Activated gamma-delta T cell treated with Interleukin-2 at 50 U/mL for 16 hours (primary cell): Measurements from ENCODE around the gene UBE2G2.

Source experiments
- DNase-seq: peaks from one replicate; pipeline ENCODE4 v3.0.0-alpha.2; 2020

UBE2G2 gene

GRCh38 chr21:44742418-44743153 is 59.0 kb downstream of the UBE2G2 start:
- no peak for DNase-seq

DNA sequence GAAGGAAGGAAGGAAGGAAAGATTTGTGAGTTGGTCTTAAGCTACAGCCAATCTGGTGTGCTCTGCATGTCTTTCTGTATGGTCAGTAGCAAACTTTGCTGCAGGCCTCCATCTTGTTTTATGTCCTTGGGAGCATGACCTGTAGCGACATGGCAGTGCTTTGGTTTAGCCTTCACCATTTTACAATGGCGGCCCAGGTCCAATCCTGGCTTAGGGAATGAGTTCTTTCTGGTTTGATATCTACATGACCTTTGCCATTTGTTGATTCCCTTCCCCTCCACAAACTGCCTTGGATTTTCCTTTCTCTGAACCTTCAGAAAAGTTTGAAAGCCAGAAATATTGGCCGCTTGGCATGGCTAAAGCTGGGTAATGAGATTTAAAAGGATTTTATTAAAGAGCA is 59.7 kb downstream of the UBE2G2 start:
- DNase-seq: no peak

GRCh38 chr21:44740742-44741141 is 60.9 kb downstream of the UBE2G2 start:
- no peak for DNase-seq

- DNase-seq: no peak
Measured at GRCh38 chr21:44739316-44739715, 62.3 kb downstream of the UBE2G2 start.

GRCh38 chr21:44738621-44739020 is 63.0 kb downstream of the UBE2G2 start:
- no peak for DNase-seq

- DNase-seq: no peak
Measured at GRCh38 chr21:44737706-44738354, 63.8 kb downstream of the UBE2G2 start.

GRCh38 chr21:44736291-44737004 is 65.2 kb downstream of the UBE2G2 start:
- no peak for DNase-seq

GRCh38 chr21:44735821-44736220 is 65.8 kb downstream of the UBE2G2 start:
- DNase-seq: no peak

DNA sequence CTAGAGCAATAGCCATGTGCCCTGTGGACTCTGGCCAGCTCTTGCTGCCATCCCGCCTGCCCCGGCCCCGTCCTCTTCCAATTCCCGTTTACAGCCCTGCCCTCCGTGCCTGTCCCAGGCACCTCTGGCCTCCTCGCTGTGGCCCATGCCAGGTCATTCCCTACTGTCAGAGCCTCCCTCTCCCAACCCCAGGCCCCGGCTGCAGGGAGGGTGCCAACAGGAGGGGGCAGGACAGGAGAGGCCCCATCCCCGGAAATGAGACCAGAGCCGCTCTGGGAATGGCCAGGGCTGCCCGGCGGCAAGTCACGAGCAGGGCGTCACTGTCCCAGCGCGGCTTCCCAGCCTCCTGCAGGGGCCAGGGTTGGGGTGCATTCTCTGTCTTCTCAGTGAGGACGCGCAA is 66.8 kb downstream of the UBE2G2 start:
- no peak for DNase-seq

DNA sequence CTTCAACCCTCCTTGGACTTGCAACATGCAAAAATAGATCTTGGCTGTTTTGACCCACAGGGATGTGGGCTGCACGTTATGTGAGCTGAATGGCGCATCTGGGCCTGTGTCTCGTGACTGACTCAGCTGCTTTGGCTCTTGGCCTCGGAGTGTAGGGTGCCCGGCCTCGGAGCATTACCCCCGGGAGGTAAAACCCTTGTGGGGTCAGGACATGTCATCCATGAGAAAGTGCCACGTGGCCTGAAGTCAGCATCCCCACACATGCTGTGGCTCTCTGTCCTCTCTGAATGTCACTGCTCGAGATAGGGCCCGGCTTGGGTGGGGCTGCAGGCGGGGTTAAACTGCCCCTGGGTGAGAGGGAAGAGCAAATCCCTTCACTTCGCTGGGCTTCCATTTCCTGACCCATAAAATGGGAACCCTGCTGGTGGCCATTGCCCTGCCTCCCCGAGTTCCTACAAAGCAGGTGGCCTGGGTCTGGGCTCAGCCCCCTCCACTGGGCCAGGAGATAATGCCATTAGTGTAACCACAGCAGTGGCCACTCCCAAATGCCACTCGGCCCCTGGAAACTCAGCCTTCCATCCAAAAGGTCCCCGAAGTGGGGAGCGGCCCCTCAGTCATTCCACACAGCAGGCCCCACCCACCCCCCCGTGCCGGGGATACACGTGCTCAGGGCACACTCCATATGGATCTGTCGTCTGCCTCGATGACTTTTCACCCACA is 67.4 kb downstream of the UBE2G2 start:
- DNase-seq: no peak

- DNase-seq: no peak
Measured at GRCh38 chr21:44732956-44733355, 68.7 kb downstream of the UBE2G2 start.

GRCh38 chr21:44732263-44732662 is 69.4 kb downstream of the UBE2G2 start:
- no peak for DNase-seq

DNA sequence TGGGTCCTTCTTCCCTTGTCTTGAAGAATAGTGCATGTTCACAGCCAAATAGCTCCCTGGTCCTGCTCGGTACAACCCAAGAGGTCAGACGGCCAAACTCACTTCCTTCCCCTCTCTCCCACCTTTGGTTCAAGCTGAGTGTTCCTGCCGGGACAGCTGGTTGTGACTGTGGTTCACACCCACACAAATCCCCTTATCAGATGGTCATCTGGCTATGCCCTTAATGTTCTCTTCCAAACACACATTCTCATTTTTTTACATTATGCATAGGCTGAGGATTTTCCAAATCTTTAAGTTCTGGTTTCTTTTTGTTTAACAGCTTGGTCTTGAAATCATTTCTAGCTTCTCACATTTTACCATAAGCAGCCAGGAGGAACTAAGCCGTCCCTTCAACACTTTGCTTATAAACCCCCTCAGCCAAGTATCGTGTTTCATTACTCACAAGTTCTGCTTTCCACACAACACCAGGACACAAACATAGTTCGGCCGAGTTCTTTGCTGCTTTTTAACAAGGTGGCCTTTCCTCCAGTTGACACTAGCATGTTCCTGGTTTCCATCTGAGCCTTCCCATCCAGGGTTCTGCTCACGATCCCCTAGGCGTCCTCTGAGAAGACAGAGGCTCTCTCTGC is 70.6 kb downstream of the UBE2G2 start:
- DNase-seq: no peak

GRCh38 chr21:44730028-44730395 is 71.6 kb downstream of the UBE2G2 start:
- no peak for DNase-seq

GRCh38 chr21:44729336-44730027 is 72.1 kb downstream of the UBE2G2 start:
- no peak for DNase-seq

DNA sequence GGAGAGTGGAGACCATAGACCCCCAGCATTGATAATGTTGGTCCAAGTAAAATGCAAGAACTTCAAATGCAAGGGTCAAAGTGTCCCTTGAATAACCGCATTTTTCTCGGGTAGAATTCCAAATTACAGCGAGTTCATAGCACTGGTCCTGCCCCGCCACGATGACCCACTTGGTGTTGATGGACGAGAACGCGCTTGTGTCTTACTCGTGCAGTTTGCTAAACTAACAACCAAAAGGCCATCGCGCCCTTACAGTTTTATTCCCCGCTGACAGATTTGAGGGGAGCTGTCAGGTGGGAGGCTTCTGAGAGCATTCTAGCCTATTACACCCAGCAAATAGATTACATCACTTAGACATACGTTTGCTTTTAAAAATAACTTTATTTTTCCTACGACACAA is 72.9 kb downstream of the UBE2G2 start:
- no peak for DNase-seq

GRCh38 chr21:44727757-44728156 is 73.9 kb downstream of the UBE2G2 start:
- DNase-seq: no peak

DNA sequence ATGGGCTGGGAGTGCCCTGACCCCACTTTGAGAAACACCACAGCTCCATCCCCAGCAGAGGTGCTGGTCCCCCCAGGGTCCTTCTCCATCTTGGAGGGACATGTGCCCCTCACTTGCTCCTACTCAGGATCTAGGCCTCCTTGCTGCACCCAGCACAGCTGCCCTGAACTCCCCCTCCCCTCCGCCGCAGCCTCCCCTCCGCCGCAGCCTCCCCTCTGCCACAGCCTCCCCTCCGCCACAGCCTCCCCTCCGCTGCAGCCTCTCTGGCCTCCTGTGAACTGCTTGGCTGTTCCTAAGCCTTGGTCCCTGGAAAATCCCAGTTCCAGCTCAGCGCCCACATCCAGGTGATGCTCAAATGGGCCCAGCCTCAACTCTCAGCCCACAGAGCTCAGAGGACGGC is 74.3 kb downstream of the UBE2G2 start:
- DNase-seq: no peak

DNA sequence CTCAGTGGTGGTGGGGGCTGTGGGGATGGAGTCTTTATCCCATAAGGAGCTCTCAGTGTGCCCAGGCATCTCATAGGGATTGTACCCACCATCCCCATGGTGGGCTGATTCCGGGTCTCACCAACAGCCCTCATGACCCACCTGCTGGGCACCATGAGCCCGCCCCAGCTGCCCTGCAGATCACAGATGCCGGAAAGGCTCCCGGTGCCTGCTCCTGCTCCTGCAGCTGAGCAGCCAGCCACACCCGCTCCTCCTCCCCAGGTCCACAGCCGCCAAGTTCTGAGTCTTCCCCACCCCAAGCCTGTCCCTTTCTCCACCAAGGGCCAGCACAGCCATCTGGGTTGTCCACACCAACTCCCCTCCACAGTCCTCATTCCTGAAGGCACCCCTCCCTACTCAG is 74.8 kb downstream of the UBE2G2 start:
- DNase-seq: no peak

GRCh38 chr21:44724926-44725325 is 76.7 kb downstream of the UBE2G2 start:
- DNase-seq: no peak

- no peak for DNase-seq
Measured at GRCh38 chr21:44724196-44724595, 77.4 kb downstream of the UBE2G2 start.
